Testis (tissue), 2 donors: ENCODE measurements around the gene CLIC4.

Experiments used
- CTCF ChIP-seq, 3 experiments: fragments of 450-650 bp in 2 of 3; fragments of 200-600 bp in 1 of 3; sonication (generic) in 1 of 3; IDR thresholded peaks; one replicate each; pipeline ENCODE4 v1.5.1; 2016 to 2019; ENCODE audit warnings: antibody characterized with exemption in 3 of 3, mild to moderate bottlenecking in 2 of 3, moderate library complexity in 1 of 3
- POLR2A ChIP-seq: fragments of 450-650 bp; IDR thresholded peaks from one replicate; pipeline ENCODE4 v1.6.1; 2017; ENCODE audit warnings: antibody characterized with exemption, mild to moderate bottlenecking, moderate library complexity

- TF ChIP-seq CTCF (IDR thresholded peaks at IDR 0.05) (no peak), POLR2A (no peak)
Measured at GRCh38 chr1:24779689-24780464, 34.6 kb downstream of the CLIC4 start.
